ENCODE results near the gene SBK1.
"Not testable (repeated sequence)": the region's sequence is repeated elsewhere in the genome, so short reads cannot be mapped to it uniquely, and the experiment has no call there.

SBK1 gene

GRCh38 chr16:28335678-28336077, 43.4 kb downstream of the SBK1 start:
- not testable (repeated sequence) for DNase-seq (ENCODE audit: low read depth in 2 of 2)

GRCh38 chr16:28336940-28337710, 44.8 kb downstream of the SBK1 start:
- DNase-seq (ENCODE audit: low read depth in 2 of 2), result not testable (repeated sequence)

GRCh38 chr16:28338230-28338629, 45.9 kb downstream of the SBK1 start:
- DNase-seq (ENCODE audit: low read depth in 2 of 2), result not testable (repeated sequence)

- not testable (repeated sequence) for DNase-seq (ENCODE audit: low read depth in 2 of 2)
These were observed 70.3 kb downstream of the SBK1 start for GRCh38 chr16:28362600-28362999.

GRCh38 chr16:28363408-28363807, 71.1 kb downstream of the SBK1 start, which contains the start of gene NPIPB6:
Gene NPIPB6, minus strand, starts transcription at chr16:28363508. Its CDS starts 686 bp downstream, at chr16:28362822.
- DNase-seq (ENCODE audit: low read depth in 2 of 2), result not testable (repeated sequence)

- DNase-seq (ENCODE audit: low read depth in 2 of 2), result not testable (repeated sequence)
These were observed 72.2 kb downstream of the SBK1 start for GRCh38 chr16:28364268-28365173.

- DNase-seq (ENCODE audit: low read depth in 2 of 2), result not testable (repeated sequence)
These were observed 75.6 kb downstream of the SBK1 start for GRCh38 chr16:28367926-28368325.
